Measurements from ENCODE around the gene PACRG. TPM values are rescaled to one million over a fixed set of nuclear protein-coding genes. Genes with fewer than 3 reads are reported as not detected.

Gene PACRG
- total and polyA plus RNA-seq, 9 donors = 2.5 to 33.1 (median 3.8) TPM

DNA sequence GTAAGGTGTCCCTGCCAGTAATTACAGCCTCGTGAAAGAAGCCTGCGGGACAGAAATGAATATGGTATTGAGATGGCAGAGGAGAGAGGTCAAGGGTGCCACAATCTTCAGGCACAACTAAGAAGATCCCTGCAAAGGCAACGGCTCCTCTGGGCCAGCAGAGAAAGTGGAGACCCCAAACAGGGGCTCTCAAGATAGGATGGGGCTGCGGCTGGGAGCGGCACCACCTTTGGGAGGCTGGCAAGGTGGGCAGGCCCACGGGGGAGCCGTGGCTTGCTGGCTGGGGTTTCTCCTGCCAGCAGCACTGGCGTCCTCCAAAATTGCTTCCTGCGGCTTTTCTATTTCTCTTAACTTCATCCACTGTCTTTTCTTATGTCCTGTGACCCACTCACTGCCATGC, 503.1 kb downstream of the PACRG start:
- no peak for TF ChIP-seq EP300 (IDR thresholded peaks at IDR 0.05)
- no peak for TF ChIP-seq POLR2A (IDR thresholded peaks at IDR 0.05)
- TF ChIP-seq, protein P1, sequence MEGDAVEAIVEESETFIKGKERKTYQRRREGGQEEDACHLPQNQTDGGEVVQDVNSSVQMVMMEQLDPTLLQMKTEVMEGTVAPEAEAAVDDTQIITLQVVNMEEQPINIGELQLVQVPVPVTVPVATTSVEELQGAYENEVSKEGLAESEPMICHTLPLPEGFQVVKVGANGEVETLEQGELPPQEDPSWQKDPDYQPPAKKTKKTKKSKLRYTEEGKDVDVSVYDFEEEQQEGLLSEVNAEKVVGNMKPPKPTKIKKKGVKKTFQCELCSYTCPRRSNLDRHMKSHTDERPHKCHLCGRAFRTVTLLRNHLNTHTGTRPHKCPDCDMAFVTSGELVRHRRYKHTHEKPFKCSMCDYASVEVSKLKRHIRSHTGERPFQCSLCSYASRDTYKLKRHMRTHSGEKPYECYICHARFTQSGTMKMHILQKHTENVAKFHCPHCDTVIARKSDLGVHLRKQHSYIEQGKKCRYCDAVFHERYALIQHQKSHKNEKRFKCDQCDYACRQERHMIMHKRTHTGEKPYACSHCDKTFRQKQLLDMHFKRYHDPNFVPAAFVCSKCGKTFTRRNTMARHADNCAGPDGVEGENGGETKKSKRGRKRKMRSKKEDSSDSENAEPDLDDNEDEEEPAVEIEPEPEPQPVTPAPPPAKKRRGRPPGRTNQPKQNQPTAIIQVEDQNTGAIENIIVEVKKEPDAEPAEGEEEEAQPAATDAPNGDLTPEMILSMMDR (IDR thresholded peaks at IDR 0.05) = no peak
- H3K27ac ChIP-seq = no peak overlapping the region
- intact Hi-C loops (cut with DNase I) = no loop called here
- H3K4me1 ChIP-seq (ENCODE audit: insufficient read depth) = no peaks in the 10 kb centered on the region
- no peaks in the 10 kb centered on the region for H3K9me3 ChIP-seq
- no peaks in the 10 kb centered on the region for H3K36me3 ChIP-seq
- WGBS, 3 donors = 80 to 91% (median 90%) methylated on average over 9 of the region's 9 CpGs
- no peak overlapping the region for H3K4me3 ChIP-seq
- H3K27me3 ChIP-seq = no peaks in the 10 kb centered on the region
- DNase-seq = no peak

DNA sequence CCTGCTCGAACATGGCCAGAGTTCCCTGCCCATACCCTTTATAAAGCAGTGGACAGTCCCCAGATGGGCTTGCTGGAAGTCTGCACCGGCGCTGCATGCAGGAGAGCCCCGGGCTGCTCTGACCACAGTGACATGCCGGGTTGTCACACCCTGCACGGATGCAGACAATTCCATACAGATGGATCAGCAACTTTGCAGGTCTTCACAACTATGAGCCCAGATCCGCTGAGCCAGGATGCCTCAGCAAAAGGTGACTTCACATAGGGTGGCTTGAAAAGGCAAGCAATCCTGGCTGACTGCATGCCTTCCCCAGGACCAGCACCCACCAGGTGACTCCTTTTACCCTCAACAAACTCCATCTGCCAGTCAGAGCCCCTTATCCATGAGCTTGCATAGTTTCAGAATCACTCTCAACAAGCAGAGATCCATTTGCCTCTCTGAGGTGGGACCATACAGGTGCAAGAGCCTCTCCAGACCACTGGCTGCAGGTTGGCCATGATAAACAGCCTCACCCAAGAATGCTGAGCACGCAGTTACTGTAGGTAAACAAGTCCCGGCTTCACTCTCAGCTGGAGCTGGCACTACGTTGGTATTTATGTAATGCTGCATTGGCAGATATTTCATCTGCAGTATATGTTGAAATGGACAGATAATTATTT, 503.7 kb downstream of the PACRG start:
- TF ChIP-seq EP300 (IDR thresholded peaks at IDR 0.05) (no peak), POLR2A (IDR thresholded peaks at IDR 0.05) (no peak)
- TF ChIP-seq, protein P1 (IDR thresholded peaks at IDR 0.05) = no peak
- 85 to 92% (median 87%) methylated on average over 10 of the region's 10 CpGs for WGBS, 3 donors
- Histone ChIP-seq H3K4me3 (no peak overlapping the region), H3K9me3 (no peaks in the 10 kb centered on the region), H3K4me1 (ENCODE audit: insufficient read depth) (no peaks in the 10 kb centered on the region), H3K27me3 (no peaks in the 10 kb centered on the region), H3K36me3 (no peaks in the 10 kb centered on the region), H3K27ac (no peak overlapping the region)
- no peak for DNase-seq
- intact Hi-C loops (cut with DNase I) = no loop called here

DNA sequence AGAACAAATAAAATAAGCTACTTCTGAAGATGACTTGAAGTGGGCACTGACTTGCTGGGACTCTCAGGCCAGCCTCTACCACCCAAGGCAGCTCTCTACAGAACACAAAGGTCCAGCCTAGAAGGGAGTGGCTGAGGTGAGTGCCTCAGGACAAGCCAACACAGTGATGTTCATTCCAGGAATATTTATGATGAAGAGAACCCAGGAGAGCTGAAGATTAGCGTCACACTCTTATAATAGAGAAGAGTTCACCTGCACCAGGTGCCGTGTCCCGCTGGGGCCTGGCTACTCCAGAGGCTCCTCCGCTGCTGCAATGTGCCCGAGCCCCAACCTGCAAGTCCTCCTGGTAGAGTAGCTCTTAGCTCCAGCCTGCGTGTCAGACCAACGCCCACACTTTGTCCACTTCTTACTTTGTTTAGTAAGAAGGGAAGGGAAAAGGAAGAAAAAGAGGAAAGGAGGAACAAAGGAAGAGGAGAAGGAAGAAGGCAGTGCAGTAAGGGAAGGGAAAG, 504.3 kb downstream of the PACRG start:
- no peak overlapping the region for H3K4me3 ChIP-seq
- intact Hi-C loops (cut with DNase I) = no loop called here
- WGBS, 3 donors = 90 to 91% (median 90%) methylated on average over 7 of the region's 7 CpGs
- H3K9me3 ChIP-seq = no peaks in the 10 kb centered on the region
- H3K36me3 ChIP-seq = no peaks in the 10 kb centered on the region
- H3K4me1 ChIP-seq (ENCODE audit: insufficient read depth) = no peaks in the 10 kb centered on the region
- no peaks in the 10 kb centered on the region for H3K27me3 ChIP-seq
- H3K27ac ChIP-seq = no peak overlapping the region
- TF ChIP-seq EP300 (IDR thresholded peaks at IDR 0.05) = no peak
- TF ChIP-seq, protein P1 (IDR thresholded peaks at IDR 0.05) = no peak
- TF ChIP-seq POLR2A (IDR thresholded peaks at IDR 0.05) = no peak
- DNase-seq = no peak

DNA sequence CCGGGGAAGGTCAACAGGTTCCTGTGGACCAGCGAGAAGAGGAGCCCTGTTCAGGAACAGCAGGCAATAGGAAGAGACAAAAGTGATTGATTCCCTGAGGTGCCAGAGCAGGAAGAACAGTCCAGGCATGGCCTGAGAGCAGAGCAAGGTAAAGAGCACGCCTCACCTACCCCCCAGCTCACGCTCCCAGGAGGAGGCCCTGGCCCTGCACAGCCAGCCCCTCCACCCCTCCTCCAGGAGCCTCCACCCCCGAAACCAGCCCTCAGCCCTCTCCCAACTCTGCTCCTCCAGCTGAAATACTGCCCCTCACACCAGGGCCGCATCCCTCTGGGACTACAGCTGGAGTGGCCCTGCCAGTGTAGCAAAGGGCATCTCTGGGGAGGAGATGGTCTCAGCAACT, 504.9 kb downstream of the PACRG start:
- Histone ChIP-seq H3K27ac (no peak overlapping the region), H3K9me3 (no peaks in the 10 kb centered on the region), H3K36me3 (no peaks in the 10 kb centered on the region), H3K27me3 (no peaks in the 10 kb centered on the region), H3K4me3 (no peak overlapping the region), H3K4me1 (ENCODE audit: insufficient read depth) (no peaks in the 10 kb centered on the region)
- TF ChIP-seq, protein P1 (IDR thresholded peaks at IDR 0.05) = no peak
- TF ChIP-seq EP300 (IDR thresholded peaks at IDR 0.05) (no peak), POLR2A (IDR thresholded peaks at IDR 0.05) (no peak)
- intact Hi-C loops (cut with DNase I) = no loop called here
- DNase-seq = no peak
- WGBS, 3 donors = 90 to 94% (median 94%) methylated on average over 6 of the region's 6 CpGs

Data from ovary (tissue), 9 donors.